HT-29 (cell line): ENCODE results near the gene TLE7. TPM values are rescaled to one million over a fixed set of nuclear protein-coding genes. Genes with fewer than 3 reads are reported as not detected.

Source experiments
- DNase-seq: peaks from one replicate; pipeline ENCODE4 v3.0.0-alpha.2; 2015; ENCODE audit warnings: low spot score
- total RNA-seq: library from RNA; depleted of rRNA; stranded (reverse); fragments of >200 nt; shearing (Covaris generic); gene quantifications from 2 replicates; pipeline ENCODE4 v1.2.3, GENCODE V29; 2014; rRNA removed

Gene TLE7
- total RNA-seq = not detected in 2 replicates

GRCh38 chr16:71442051-71442440 is at the start of gene TLE7:
Gene TLE7, minus strand, starts transcription at chr16:71442054. Its CDS starts 8,730 bp downstream, at chr16:71433324.
- no peak for DNase-seq

DNA sequence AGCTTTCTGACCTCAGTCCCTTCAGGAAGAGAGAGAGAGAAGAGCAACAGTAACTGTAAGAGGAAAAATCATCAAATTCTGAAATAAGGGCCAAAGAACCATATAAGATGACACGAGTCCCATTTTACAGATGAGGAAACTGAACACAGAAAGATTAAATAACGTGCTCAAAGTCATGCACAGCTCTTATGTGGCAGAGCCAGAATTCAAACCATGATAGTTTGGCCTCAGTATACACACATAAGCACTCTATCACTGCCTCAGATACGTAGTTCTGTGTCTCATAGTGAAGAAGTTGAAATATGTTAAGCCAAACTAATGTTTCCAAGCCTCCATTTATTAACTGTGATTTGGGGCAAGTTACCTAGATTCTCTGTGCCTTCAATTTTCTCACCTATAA is 49.2 kb upstream of the TLE7 start:
- no peak for DNase-seq

GRCh38 chr16:71490361-71490760 is 48.5 kb upstream of the TLE7 start:
- no peak for DNase-seq

GRCh38 chr16:71489122-71489521 is 47.3 kb upstream of the TLE7 start, which contains the start of gene ZNF19:
Gene ZNF19, minus strand, starts transcription at chr16:71489324. Its CDS starts 7,210 bp downstream, at chr16:71482114.
- DNase-seq = no peak

- DNase-seq = peak; percentile 92
Observed at GRCh38 chr16:71484006-71484893, 42.4 kb upstream of the TLE7 start.

DNA sequence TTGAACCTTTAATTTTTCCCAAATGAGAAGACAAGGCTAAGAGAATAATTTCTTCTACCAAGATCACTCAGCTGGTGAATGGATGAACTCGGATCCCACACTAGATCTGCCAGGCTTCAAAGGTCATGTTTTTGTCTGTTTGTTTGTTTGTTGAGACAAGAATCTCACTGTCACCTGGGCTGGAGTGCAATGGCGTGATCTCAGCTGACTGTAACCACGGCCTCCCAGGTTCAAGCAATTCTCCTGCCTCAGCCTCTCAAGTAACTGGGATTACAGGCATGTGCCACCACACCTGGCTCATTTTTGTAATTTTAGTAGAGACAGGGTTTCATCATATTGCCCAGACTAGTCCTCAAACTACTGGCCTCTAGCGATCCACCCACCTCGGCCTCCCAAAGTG is 40.7 kb upstream of the TLE7 start:
- DNase-seq = no peak

GRCh38 chr16:71480956-71481355 is 39.1 kb upstream of the TLE7 start:
- DNase-seq = no peak

DNA sequence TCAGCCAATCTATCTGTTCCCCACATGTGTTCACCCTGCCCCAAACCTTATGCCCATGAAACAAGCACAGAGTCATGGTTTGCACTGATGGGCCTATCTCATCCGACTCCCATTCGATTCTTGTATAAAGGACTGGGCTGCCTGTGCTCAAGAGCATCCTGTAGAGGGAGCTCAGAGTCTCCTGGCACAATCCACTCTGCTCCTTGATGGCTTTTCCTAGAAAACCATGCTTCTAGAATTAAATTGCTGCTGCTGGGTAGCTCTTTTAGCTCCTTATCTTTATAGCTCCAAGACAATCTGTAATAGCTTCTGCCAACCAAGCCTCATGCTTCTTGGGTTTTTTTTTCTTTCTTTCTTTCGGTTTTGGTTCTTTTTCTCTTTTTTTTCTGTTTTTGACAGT is 37.6 kb upstream of the TLE7 start:
- peak; percentile 60 for DNase-seq

GRCh38 chr16:71476457-71477124 is 34.7 kb upstream of the TLE7 start:
- DNase-seq = no peak

DNA sequence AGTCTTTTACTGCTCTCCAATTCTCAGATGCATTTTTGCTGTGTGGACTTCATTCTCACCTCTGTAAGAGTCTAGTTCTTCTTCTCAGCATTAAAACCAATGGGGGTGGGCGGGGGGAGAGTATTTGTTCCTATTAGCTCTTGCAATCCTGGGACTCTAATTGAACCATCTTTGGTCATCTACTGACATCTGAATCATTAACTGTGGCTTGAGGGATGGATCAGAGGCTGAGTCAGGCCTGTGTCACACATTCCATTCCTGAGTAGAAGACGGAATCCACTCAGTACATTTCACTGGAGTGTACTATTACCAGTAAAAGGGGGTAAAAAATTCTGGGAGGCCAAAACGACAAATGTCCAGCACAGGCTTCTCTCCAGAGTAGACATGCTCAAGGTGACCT is 33.0 kb upstream of the TLE7 start:
- DNase-seq = no peak

DNA sequence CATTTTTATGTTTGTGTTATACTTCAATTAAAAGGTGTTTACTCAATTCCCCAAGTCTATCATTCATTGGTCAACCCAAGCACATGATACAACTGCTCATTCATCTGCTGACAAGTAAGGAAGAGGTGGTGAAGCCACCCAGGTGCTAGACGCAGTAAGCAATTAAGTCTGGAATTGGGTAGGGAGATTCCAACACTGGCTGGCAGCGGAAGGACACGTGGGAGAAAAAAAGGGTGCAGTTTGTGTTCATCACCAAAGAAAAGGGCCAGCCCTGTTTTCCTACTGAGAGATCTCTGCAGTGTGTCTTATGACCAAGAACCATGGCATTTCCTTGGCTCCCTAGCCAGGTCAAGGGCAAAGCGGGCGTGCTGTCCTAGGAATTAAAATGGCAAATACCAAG is 32.0 kb upstream of the TLE7 start:
- no peak for DNase-seq

DNA sequence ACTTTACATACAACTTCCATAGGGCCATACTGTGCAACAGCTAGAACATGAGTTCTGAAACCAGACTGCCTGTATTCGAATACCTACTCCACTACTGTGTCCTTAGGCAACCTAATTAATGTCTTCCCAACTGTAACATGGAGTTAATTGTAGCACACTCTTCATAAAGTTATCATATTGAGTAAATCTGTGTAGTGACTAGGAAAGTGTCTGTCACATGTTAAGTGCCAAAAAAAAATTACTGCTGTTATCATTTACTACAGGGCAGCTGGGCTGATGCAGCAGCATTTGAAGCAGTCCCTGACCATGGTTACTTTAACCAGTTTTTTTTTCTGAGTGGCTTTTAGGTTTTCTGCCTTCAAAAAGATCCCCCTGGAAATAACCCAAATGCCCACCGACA is 31.1 kb upstream of the TLE7 start:
- DNase-seq = no peak

- no peak for DNase-seq
Observed at GRCh38 chr16:71472051-71472450, 30.2 kb upstream of the TLE7 start.

DNA sequence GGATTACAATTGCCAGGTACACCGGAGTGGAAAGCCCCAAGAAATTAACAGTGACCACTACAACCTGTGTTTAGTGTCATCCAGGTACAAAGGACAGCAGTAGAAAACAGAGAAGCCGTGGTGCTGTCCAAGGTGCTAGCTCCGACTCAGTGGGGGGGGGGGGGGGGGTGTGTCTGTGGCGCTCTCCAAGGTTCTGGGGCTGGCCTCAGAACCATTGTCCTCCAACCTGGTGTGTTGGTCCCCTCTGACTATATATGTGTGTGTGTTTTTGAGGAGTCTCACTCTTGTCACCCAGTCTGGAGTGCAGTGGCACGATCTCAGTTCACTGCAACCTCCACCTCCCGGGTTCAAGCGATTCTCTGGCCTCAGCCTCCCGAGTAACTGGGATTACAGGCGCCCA is 26.0 kb upstream of the TLE7 start:
- peak; percentile 41 for DNase-seq

- no peak for DNase-seq
Observed at GRCh38 chr16:71464231-71464630, 22.4 kb upstream of the TLE7 start.

DNA sequence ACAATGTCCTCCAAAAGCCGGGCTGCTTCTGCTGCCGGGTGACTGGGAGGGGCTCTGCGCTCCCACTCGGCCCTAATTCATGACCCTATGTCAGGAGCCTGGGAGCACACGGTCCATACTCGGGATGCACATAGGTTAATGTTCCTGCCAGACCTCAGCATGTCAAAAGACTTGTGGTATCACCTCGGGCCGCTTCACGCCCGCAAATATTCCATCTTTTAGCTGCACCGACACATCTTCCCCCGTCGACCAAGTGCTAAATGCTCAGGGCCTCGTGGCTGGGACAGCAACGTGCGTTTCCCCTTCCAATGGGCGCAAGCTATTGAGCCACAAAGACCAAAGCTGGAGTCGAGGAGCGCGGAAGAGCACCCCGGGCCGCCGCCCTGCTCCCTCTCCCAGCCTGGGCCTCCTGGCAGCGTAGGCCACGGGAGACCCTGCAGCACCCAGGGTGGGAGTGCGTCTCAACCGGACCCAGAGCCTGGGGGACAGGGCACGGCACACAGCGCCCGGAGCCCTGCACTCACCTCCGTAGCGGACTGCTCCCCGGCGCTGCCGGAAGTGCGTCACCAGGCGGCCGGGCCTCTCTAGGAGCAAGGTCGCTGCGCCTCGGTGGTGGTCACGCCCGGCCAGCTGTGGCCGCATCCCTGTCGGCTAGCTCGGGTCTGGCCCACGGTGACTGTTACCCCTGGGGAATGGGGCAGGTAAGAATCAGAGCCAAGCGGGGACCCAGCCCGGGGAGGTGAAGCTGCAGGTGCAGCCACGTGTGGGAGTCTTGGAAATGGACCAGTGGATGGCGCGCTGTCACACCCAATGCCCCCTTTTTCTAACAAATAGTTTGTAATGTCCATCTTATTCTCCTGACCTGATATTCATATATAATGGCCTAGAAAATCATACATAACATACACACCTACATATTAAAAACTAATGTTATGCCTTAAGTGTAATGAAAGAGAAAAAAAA is 20.1 kb upstream of the TLE7 start, which contains the start of gene ZNF23:
Gene ZNF23, minus strand, starts transcription at position 562 of the 963 bp plus-strand sequence. CDS start 5,451 bp downstream, outside the sequence.
- DNase-seq = peak; percentile 73

DNA sequence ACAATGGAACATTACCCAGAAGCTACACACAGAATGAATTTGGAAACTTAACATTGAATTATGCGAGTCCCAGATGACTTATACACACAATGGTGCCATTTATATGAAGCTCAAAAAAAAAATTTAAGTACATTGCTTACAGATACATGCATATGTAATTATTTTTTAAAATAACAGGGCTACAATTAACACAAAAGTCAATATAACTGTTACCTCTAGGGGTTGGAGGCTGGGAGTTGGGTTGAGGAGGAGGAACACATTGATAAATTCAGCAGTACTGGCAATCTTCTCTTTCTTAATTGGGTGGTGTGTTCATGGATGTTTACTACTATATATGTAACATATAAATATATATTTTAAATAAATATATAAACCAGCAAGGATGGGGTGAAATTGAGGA is 19.1 kb upstream of the TLE7 start:
- DNase-seq = no peak

DNA sequence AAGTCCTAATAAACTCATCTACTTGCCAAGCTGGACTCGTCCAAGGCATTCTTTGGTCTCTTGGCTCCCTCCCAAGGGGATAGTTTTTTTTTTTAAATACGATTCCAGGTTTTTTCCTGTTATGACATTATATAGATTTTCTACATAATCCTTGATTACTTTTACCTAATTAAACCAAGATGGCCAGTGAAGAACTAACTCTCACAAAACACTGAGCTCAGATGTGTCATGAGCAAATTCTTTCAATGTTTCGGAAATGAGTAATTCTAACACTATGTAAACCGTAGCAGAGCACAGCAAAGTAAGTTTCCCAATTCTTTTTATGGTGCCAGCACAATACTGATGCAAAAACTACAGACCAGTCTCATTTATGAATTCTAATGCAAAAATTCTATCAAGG is 18.4 kb upstream of the TLE7 start:
- DNase-seq = no peak

- DNase-seq = no peak
Observed at GRCh38 chr16:71459510-71459909, 17.7 kb upstream of the TLE7 start.

DNA sequence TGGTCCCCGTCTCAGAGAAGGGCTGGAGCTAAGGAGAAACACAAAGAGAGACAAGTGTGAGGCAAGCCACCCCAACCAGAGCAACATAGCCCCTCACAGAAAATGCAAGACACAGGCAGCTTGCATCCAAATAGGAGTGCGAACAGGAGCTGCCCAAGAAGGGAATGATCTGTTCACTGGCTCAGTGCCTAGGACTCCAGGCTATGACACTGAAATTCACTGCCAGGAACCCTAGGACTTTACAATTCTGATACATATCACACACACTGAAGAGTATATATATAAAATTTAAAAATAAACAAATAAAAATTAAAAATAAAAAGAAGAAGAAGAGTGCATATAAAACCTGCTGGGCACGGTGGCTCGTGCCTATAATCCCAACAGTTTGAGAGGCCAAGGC is 14.9 kb upstream of the TLE7 start:
- no peak for DNase-seq

- no peak for DNase-seq
Observed at GRCh38 chr16:71453036-71453435, 11.2 kb upstream of the TLE7 start.

GRCh38 chr16:71449020-71449419 is 7.2 kb upstream of the TLE7 start:
- no peak for DNase-seq
